Tibial nerve (tissue), 3 donors: ENCODE data around the gene TBX15.

Source experiments
- POLR2A ChIP-seq, 2 donors: fragments of 450-650 bp; IDR thresholded peaks; one replicate each; pipeline ENCODE4 v1.6.1; 2017; ENCODE audit warnings: antibody characterized with exemption in 2 of 2, mild to moderate bottlenecking in 2 of 2, moderate library complexity in 2 of 2
- TF ChIP-seq, protein P1 (sequence below), 5 experiments: fragments of 200-600 bp in 3 of 5; fragments of 450-650 bp in 2 of 5; sonication (generic) in 3 of 5; IDR thresholded peaks; one replicate each; pipeline ENCODE4 v1.5.1; 2016 to 2019; ENCODE audit warnings: antibody characterized with exemption in 5 of 5, mild to moderate bottlenecking in 3 of 5, moderate library complexity in 2 of 5

- TF ChIP-seq, protein P1, sequence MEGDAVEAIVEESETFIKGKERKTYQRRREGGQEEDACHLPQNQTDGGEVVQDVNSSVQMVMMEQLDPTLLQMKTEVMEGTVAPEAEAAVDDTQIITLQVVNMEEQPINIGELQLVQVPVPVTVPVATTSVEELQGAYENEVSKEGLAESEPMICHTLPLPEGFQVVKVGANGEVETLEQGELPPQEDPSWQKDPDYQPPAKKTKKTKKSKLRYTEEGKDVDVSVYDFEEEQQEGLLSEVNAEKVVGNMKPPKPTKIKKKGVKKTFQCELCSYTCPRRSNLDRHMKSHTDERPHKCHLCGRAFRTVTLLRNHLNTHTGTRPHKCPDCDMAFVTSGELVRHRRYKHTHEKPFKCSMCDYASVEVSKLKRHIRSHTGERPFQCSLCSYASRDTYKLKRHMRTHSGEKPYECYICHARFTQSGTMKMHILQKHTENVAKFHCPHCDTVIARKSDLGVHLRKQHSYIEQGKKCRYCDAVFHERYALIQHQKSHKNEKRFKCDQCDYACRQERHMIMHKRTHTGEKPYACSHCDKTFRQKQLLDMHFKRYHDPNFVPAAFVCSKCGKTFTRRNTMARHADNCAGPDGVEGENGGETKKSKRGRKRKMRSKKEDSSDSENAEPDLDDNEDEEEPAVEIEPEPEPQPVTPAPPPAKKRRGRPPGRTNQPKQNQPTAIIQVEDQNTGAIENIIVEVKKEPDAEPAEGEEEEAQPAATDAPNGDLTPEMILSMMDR (IDR thresholded peaks at IDR 0.05): no peak
- TF ChIP-seq POLR2A (IDR thresholded peaks at IDR 0.05): no peak
Observed at GRCh38 chr1:118960026-118960561, 28.0 kb downstream of the TBX15 start.
